ENCODE measurements around the gene ZCCHC14.
"Not testable (repeated sequence)": the region's sequence is repeated elsewhere in the genome, so short reads cannot be mapped to it uniquely, and the experiment has no call there.

The ZCCHC14 gene

GRCh38 chr16:87412371-87412995 is 80.3 kb downstream of the ZCCHC14 start:
- in situ Hi-C loops (cut with HindIII; ENCODE audit: low sequenced_read_pairs) = no loop called here

- in situ Hi-C loops (cut with HindIII; ENCODE audit: low sequenced_read_pairs) = no loop called here
Measured at GRCh38 chr16:87411375-87412271, 81.2 kb downstream of the ZCCHC14 start.

- in situ Hi-C loops (cut with HindIII; ENCODE audit: low sequenced_read_pairs) = no loop called here
Measured at GRCh38 chr16:87410968-87411367, 81.9 kb downstream of the ZCCHC14 start.

- in situ Hi-C loops (cut with HindIII; ENCODE audit: low sequenced_read_pairs) = no loop called here
Measured at GRCh38 chr16:87410530-87410929, 82.3 kb downstream of the ZCCHC14 start.

GRCh38 chr16:87409781-87410180 is 83.0 kb downstream of the ZCCHC14 start:
- in situ Hi-C loops (cut with HindIII; ENCODE audit: low sequenced_read_pairs) = no loop called here

GRCh38 chr16:87409153-87409552 is 83.7 kb downstream of the ZCCHC14 start:
- in situ Hi-C loops (cut with HindIII; ENCODE audit: low sequenced_read_pairs) = no loop called here

GRCh38 chr16:87407511-87408112 is 85.2 kb downstream of the ZCCHC14 start:
- in situ Hi-C loops (cut with HindIII; ENCODE audit: low sequenced_read_pairs) = no loop called here

- in situ Hi-C loops (cut with HindIII; ENCODE audit: low sequenced_read_pairs) = no loop called here
Measured at GRCh38 chr16:87406495-87407088, 86.2 kb downstream of the ZCCHC14 start.

GRCh38 chr16:87404764-87405625 is 87.8 kb downstream of the ZCCHC14 start:
- in situ Hi-C loops (cut with HindIII; ENCODE audit: low sequenced_read_pairs) = no loop called here

- in situ Hi-C loops (cut with HindIII; ENCODE audit: low sequenced_read_pairs) = no loop called here
Measured at GRCh38 chr16:87395181-87395842, 97.5 kb downstream of the ZCCHC14 start.

GRCh38 chr16:87393680-87394055 is 99.2 kb downstream of the ZCCHC14 start:
- in situ Hi-C loops (cut with HindIII; ENCODE audit: low sequenced_read_pairs) = no loop called here

- in situ Hi-C loops (cut with HindIII; ENCODE audit: low sequenced_read_pairs) = no loop called here
Measured at GRCh38 chr16:87392821-87393679, 99.8 kb downstream of the ZCCHC14 start.

- in situ Hi-C loops (cut with HindIII; ENCODE audit: low sequenced_read_pairs) = no loop called here
Measured at GRCh38 chr16:87391950-87392820, 100.6 kb downstream of the ZCCHC14 start, which contains the start of gene MAP1LC3B. MAP1LC3B (plus strand) TSS chr16:87392336; CDS start chr16:87392428, 92 bp downstream.

GRCh38 chr16:87391324-87391949 is 101.4 kb downstream of the ZCCHC14 start:
- in situ Hi-C loops (cut with HindIII; ENCODE audit: low sequenced_read_pairs) = no loop called here

GRCh38 chr16:87390641-87391323 is 102.0 kb downstream of the ZCCHC14 start:
- in situ Hi-C loops (cut with HindIII; ENCODE audit: low sequenced_read_pairs) = no loop called here

GRCh38 chr16:87389914-87390313 is 102.9 kb downstream of the ZCCHC14 start:
- in situ Hi-C loops (cut with HindIII; ENCODE audit: low sequenced_read_pairs) = not testable (repeated sequence)

- in situ Hi-C loops (cut with HindIII; ENCODE audit: low sequenced_read_pairs) = no loop called here
Measured at GRCh38 chr16:87389245-87389644, 103.6 kb downstream of the ZCCHC14 start.
